ENCODE measurements around the gene ONECUT1.
A peak's percentile ranks its signal among the peaks of the same experiment; 100 is the strongest.

Gene ONECUT1

DNA sequence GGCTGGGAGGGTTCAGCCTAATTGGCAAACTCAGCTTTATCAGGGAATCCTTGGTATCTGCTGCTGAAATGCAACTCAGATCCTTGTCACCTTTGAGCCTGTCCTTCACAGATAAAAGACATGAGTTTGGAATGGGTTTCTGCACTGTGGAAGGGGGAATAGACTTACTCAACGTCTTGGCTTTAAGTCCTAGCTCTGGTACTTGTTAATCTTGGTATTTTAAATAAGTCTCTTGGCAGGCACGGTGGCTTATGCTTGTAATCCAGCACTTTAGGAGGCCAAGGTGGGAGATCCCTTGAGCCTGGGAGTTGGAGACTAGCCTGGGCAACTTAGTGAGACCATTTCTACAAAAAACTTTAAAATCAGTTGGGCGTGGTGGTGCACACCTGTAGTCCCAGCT is 55.8 kb downstream of the ONECUT1 start:
- TF ChIP-seq, protein P1, sequence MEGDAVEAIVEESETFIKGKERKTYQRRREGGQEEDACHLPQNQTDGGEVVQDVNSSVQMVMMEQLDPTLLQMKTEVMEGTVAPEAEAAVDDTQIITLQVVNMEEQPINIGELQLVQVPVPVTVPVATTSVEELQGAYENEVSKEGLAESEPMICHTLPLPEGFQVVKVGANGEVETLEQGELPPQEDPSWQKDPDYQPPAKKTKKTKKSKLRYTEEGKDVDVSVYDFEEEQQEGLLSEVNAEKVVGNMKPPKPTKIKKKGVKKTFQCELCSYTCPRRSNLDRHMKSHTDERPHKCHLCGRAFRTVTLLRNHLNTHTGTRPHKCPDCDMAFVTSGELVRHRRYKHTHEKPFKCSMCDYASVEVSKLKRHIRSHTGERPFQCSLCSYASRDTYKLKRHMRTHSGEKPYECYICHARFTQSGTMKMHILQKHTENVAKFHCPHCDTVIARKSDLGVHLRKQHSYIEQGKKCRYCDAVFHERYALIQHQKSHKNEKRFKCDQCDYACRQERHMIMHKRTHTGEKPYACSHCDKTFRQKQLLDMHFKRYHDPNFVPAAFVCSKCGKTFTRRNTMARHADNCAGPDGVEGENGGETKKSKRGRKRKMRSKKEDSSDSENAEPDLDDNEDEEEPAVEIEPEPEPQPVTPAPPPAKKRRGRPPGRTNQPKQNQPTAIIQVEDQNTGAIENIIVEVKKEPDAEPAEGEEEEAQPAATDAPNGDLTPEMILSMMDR (IDR thresholded peaks at IDR 0.05): no peak
- intact Hi-C loops (cut with DNase I; ENCODE audit: low total_unique reads): loop anchor here (2.0 to 5.0 kb wide), 2 partner anchors 42 to 478 kb away; no protein-coding TSS in a partner anchor
- DNase-seq: no peak
- Histone ChIP-seq H3K27me3 (no peaks in the 10 kb centered on the region), H3K9me3 (no peaks in the 10 kb centered on the region), H3K4me3 (no peak overlapping the region), H3K27ac (no peak overlapping the region), H3K4me1 (no peaks in the 10 kb centered on the region), H3K36me3 (no peaks in the 10 kb centered on the region)

DNA sequence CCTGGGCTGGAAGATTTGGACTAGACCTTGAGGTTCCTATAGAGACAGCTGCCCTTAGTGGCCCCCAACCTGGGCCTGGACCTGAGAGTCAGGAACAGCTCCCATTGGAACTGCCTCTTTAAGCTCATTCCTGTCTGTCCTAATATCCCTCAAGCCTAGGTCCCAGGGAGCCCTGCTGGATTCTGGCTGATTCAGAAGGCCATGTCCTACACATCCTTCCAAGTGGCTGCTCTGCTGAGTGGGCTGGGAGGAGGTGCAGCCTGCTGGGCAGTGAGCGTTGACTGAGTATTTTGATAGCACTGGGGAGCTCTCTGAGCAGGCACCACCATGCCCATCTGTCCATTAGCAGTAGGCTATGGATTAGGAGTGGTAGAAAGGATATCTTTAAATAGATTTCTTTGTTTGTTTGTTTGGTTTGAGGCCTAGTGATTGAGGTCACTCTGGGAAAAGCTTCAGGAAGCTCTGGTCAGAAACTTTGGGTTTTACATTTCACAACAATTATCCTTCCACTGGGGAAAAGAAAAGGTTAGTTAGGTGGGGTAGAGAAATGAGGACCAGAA is 56.4 kb downstream of the ONECUT1 start:
- DNase-seq: peak in 1 of 2 donors; percentile 22

DNA sequence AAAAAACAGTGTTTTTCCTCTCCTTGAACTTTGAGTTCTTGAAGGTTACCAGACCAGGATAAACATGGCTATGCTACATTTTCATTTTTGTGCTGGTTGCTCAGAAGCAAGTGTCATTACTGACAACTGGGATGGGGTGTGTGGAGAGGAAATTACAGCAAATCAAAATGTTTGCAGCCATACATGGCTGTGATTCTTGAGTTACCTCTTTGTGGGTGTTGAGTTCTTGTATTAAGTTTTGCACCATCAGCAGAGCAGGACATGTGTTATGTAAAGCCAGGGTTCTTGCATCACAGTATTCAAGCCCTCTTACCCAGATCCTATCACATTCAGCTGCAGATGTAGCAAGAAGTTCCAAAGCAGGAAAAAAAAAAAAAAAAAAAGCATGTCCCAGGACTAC is 57.0 kb downstream of the ONECUT1 start:
- H3K4me3 ChIP-seq: no peak overlapping the region
- DNase-seq: no peak
- intact Hi-C loops (cut with DNase I; ENCODE audit: low total_unique reads): loop anchor here (5.0 kb wide), 1 partner anchor 41 kb away; no protein-coding TSS in a partner anchor
- TF ChIP-seq, protein P1 (IDR thresholded peaks at IDR 0.05): no peak
- H3K27ac ChIP-seq: no peak overlapping the region
- no peaks in the 10 kb centered on the region for H3K9me3 ChIP-seq
- no peaks in the 10 kb centered on the region for H3K36me3 ChIP-seq
- H3K27me3 ChIP-seq: no peaks in the 10 kb centered on the region
- H3K4me1 ChIP-seq: no peaks in the 10 kb centered on the region

More for the DNA sequence above, 56.4 kb downstream of the ONECUT1 start:
- Histone ChIP-seq H3K9me3 (no peaks in the 10 kb centered on the region), H3K27me3 (no peaks in the 10 kb centered on the region), H3K4me3 (no peak overlapping the region), H3K36me3 (no peaks in the 10 kb centered on the region), H3K27ac (no peak overlapping the region), H3K4me1 (no peaks in the 10 kb centered on the region)
- intact Hi-C loops (cut with DNase I; ENCODE audit: low total_unique reads): loop anchor here (2.0 to 5.0 kb wide), 2 partner anchors 41 to 477 kb away; no protein-coding TSS in a partner anchor
- TF ChIP-seq, protein P1 (IDR thresholded peaks at IDR 0.05): no peak

DNA sequence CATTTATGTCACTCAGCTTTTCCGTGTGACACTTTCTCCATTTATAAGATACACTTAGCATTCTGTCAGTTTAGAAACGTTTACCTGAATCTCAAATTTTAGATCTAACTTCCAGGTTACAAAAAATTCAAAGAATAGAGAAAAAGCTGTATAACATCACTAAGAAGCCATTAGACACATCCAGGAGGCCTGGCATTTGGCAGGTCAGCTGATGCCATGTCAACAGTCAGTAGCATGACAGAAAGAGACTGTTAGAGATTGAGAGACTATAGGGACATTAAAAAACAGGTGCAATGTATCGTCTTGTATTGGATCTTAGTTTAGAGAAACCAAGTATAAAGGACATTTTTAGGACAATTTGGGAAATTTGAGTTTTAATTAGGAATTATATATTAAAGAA is 57.6 kb downstream of the ONECUT1 start:
- H3K9me3 ChIP-seq: no peaks in the 10 kb centered on the region
- no peak overlapping the region for H3K4me3 ChIP-seq
- intact Hi-C loops (cut with DNase I; ENCODE audit: low total_unique reads): loop anchor here (5.0 kb wide), 1 partner anchor 40 kb away; no protein-coding TSS in a partner anchor
- no peak for DNase-seq
- no peak overlapping the region for H3K27ac ChIP-seq
- TF ChIP-seq, protein P1 (IDR thresholded peaks at IDR 0.05): no peak
- H3K36me3 ChIP-seq: no peaks in the 10 kb centered on the region
- H3K27me3 ChIP-seq: no peaks in the 10 kb centered on the region
- H3K4me1 ChIP-seq: no peaks in the 10 kb centered on the region

DNA sequence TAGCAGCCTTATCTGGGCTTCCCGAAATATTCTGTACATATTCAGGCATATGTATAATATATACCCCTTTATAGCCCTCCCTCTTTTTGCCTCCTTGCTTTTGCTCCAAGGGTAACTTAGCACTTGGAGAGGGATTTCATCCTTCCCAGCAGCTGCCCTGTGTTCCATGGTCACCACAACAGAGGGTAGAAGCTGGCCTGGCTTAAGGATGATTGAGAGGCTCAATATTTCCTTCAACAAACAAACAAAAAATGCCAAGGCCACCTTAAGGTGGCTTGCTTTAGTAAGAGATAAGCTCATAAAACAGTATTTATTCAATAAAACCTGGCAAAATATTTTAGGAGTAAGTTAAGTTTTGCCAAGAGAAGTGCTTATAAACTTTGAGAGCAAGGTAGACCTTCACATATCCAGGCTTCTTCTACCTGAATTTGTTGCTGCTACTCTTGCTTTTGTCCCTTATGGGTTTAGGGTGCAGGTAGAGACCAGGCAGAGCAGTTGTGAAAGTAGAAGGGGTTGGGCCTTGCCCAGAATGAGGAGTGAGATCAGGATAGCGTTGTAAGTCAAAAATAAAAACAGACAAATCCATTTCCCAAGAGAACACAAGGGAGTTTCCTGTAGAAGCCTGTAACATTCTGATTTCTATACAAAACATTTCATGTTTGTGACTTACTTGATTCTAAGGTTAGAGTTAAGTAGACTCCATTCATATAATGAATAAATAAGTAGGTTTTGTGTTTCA is 58.2 kb downstream of the ONECUT1 start:
- H3K9me3 ChIP-seq: no peaks in the 10 kb centered on the region
- H3K4me1 ChIP-seq: no peaks in the 10 kb centered on the region
- no peaks in the 10 kb centered on the region for H3K36me3 ChIP-seq
- TF ChIP-seq, protein P1 (IDR thresholded peaks at IDR 0.05): no peak
- no peak overlapping the region for H3K4me3 ChIP-seq
- intact Hi-C loops (cut with DNase I; ENCODE audit: low total_unique reads): loop anchor here (5.0 kb wide), 1 partner anchor 40 kb away; no protein-coding TSS in a partner anchor
- H3K27me3 ChIP-seq: no peaks in the 10 kb centered on the region
- H3K27ac ChIP-seq: no peak overlapping the region
- DNase-seq: no peak

All from tibial artery (tissue), 4 donors.